Measurements from ENCODE around the gene MAPK8.
"Not testable (repeated sequence)": the region's sequence is repeated elsewhere in the genome, so short reads cannot be mapped to it uniquely, and the experiment has no call there.

MAPK8 gene

DNA sequence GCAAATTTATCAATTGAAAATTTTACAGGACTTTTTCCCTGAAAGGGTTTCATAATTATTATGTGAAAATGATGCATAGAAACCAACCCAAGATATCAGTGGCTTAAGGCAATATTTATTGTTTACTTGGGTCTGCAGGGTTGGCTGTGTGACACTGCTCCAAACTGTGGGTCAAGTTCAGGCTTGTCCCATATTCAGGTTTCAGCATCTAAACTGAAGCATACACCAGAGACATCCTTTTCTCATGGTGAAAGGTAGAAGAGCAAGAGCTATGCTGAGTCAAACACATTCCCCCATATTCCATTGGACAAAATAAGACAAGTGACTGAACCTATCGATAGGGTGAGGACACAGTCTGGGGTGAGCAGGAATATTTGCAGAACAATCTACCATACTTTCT, 110.9 kb downstream of the MAPK8 start:
- TF ChIP-seq, protein P1, sequence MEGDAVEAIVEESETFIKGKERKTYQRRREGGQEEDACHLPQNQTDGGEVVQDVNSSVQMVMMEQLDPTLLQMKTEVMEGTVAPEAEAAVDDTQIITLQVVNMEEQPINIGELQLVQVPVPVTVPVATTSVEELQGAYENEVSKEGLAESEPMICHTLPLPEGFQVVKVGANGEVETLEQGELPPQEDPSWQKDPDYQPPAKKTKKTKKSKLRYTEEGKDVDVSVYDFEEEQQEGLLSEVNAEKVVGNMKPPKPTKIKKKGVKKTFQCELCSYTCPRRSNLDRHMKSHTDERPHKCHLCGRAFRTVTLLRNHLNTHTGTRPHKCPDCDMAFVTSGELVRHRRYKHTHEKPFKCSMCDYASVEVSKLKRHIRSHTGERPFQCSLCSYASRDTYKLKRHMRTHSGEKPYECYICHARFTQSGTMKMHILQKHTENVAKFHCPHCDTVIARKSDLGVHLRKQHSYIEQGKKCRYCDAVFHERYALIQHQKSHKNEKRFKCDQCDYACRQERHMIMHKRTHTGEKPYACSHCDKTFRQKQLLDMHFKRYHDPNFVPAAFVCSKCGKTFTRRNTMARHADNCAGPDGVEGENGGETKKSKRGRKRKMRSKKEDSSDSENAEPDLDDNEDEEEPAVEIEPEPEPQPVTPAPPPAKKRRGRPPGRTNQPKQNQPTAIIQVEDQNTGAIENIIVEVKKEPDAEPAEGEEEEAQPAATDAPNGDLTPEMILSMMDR (IDR thresholded peaks at IDR 0.05; ENCODE audit: low read depth, low read length) = no peak

DNA sequence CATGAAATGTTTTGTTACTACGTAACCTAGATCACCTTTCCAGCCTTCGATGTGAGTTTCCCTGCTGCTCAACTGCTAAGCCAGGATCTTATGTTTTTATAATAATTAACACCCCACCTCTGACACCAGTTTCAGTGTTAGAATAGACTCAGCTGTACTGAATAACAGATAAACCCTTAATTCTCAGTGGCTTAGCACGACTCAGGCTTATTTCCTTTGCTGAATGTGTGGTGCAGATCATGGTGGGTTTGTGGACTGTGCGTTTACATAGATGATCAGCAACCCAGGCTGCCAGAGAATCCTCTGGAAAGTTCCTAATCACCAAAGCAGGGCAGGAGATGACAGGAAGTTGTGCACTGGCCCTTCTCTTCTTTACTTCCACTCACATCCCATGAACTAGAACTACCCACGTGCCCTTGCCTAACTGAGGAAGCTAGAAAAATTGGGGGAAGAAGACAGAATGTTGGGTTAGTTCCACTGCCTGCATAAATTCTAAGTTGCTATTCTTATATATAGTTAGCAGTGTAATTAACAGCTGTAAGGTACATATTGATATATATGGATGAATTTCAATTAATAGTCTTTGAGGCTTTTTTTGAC, 111.8 kb downstream of the MAPK8 start:
- no peak overlapping the region for H3K4me3 ChIP-seq (ENCODE audit: low read depth, low read length)
- TF ChIP-seq, protein P1 (IDR thresholded peaks at IDR 0.05; ENCODE audit: low read depth, low read length) = no peak

More for the DNA sequence above, 110.9 kb downstream of the MAPK8 start:
- H3K4me3 ChIP-seq (ENCODE audit: low read depth, low read length) = no peak overlapping the region

DNA sequence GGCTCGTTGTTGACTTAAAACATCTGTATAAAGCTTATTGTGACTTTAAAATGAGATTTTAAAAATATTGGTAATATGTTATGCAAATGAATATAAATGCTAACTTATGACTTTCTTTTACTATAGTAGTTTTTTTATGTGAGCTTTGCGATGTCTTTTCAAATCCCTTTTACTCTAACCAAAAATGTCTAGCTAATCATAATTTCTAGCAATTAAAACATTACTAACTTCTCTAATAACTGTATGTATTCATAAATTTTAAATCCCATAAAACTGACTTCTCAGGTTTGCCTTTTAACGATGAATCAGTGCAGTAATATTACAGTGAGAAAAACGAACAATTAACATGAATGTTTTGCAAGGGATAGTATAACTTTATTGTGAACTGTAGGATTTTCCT, 113.2 kb downstream of the MAPK8 start:
- no peak overlapping the region for H3K4me3 ChIP-seq (ENCODE audit: low read depth, low read length)
- TF ChIP-seq, protein P1 (IDR thresholded peaks at IDR 0.05; ENCODE audit: low read depth, low read length) = no peak

DNA sequence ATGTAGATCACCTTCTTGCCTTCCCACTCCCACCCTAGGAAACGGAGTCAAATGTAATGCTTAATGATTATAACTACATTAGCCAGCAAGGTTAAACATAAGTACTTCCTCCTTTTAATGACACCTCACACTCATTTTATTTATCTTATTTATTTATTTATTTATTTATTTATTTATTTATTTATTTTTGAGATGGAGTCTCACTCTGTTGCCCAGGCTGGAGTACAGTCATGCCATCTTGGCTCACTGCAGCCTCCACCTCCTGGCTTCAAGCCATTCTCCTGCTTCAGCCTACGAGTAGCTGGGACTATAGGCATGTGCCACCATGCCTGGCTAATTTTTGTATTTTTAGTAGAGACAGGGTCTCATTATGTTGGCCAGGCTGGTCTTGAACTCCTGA, 115.4 kb downstream of the MAPK8 start:
- H3K4me3 ChIP-seq (ENCODE audit: low read depth, low read length) = not testable (repeated sequence)

DNA sequence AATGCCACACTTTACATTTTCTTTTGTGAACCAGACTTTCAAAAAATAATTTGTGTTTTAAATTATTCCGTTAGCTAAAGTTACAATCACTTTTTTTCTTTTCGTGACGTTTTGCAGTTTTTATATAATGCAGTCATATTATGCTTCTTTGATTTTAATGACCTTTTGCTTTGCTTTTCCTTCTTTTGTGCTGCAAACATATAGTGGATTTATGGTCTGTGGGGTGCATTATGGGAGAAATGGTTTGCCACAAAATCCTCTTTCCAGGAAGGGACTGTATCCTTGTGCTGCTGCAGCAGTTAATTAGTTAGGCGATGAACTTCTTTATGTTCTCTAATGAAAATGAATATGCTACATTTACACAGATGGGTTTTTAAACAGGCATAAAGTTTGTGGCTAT, 117.4 kb downstream of the MAPK8 start:
- H3K4me3 ChIP-seq (ENCODE audit: low read depth, low read length) = no peak overlapping the region
- TF ChIP-seq, protein P1 (IDR thresholded peaks at IDR 0.05; ENCODE audit: low read depth, low read length) = no peak

DNA sequence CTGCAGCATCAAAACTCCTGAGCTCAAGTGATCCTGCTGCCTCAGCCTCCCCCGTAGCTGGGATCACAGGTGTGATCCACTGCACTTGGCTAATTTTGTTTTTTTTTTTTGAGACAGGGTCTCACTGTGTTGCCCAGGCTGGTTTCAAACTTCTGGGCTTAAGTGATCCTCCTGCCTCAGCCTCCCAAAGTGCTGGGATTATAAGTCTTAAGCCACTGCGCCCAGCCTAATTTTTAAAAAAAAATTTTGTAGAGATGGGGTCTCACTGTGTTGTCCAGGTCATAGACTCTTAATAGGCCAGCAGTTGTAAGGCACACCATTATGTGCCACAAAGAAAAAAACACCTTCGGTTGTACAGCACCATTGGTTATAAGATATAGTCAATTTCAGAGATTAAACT, 122.4 kb downstream of the MAPK8 start:
- TF ChIP-seq, protein P1 (IDR thresholded peaks at IDR 0.05; ENCODE audit: low read depth, low read length) = no peak
- no peak overlapping the region for H3K4me3 ChIP-seq (ENCODE audit: low read depth, low read length)

DNA sequence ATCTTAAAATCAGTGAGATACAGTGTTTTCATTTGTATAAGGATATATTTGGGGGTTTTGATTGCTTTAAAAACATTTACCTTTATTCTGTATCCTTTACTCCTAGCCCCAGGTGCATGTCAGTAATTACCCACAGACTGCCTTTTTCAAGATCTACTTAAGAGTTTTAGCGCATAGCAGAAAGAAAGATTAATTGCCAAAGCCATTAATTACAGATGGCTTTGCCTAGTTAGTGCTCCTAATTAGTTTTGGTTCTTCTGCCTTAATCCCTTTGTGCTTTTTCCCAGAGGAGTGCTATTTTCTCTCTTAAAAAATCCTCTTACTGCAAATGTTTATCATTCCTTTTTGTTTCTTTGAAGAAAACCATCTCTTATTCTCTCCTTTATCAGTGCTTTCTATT, 122.8 kb downstream of the MAPK8 start:
- no peak overlapping the region for H3K4me3 ChIP-seq (ENCODE audit: low read depth, low read length)
- TF ChIP-seq, protein P1 (IDR thresholded peaks at IDR 0.05; ENCODE audit: low read depth, low read length) = no peak

DNA sequence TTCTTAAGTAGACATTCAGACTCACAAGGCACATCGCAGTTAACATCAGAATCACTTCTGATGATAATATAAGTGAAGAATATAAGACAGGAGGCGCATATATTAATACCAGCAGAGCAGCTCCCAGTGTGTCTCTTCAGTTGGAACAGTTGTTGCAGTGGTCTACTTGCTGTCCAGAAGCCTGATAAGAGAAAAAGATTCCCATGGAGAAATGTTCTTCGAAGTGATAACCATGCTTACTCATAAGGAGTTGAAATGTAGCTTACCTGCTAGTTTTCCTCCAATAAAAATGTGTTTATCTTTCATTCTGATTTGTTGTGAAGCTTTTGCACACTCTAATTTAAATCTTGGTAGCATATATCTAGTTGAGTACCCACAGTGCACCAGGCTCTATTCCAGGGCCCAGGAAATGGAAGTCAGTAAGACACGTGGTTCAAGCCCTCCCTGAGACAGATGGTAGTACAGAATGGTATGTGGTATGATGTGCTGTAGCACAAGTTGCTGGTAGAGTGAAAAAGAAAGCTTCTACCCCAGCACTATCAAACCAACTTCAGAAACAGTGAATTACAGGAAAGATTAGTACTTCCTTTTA, 124.0 kb downstream of the MAPK8 start:
- no peak overlapping the region for H3K4me3 ChIP-seq (ENCODE audit: low read depth, low read length)
- TF ChIP-seq, protein P1 (IDR thresholded peaks at IDR 0.05; ENCODE audit: low read depth, low read length) = no peak
